Erythroblast (primary cell): ENCODE results near the gene STARD9.
A peak's percentile ranks its signal among the peaks of the same experiment; 100 is the strongest.
"Not testable (repeated sequence)": the region's sequence is repeated elsewhere in the genome, so short reads cannot be mapped to it uniquely, and the experiment has no call there.

Experiments
- DNase-seq, 2 experiments: peaks; one replicate each; lab custom pipeline; 2025; lab: John Stamatoyannopoulos, UW
- GATA1 ChIP-seq: IDR thresholded peaks from 2 replicates; pipeline ENCODE4 v1.6.1; 2011; ENCODE audit warnings: low read depth, mild to moderate bottlenecking, control low read depth, low read length, moderate library complexity
- POLR2A ChIP-seq: IDR thresholded peaks from 2 replicates; pipeline ENCODE4 v1.6.1; 2011; ENCODE audit warnings: mild to moderate bottlenecking, low read length

The STARD9 gene

GRCh38 chr15:42577514-42578031 lies 2.2 kb downstream of the STARD9 start:
- TF ChIP-seq GATA1 (no peak), POLR2A (no peak)
- no peak for DNase-seq

- no peak for DNase-seq
- TF ChIP-seq POLR2A (no peak), GATA1 (no peak)
These were observed 3.7 kb downstream of the STARD9 start for GRCh38 chr15:42578984-42579537.

- TF ChIP-seq GATA1, result no peak
- TF ChIP-seq POLR2A, result no peak
- peak; percentile 72 to 75 for DNase-seq
These were observed 5.9 kb downstream of the STARD9 start for GRCh38 chr15:42581272-42581730.

- no peak for DNase-seq
- TF ChIP-seq POLR2A, result no peak
- no peak for TF ChIP-seq GATA1
These were observed 7.4 kb downstream of the STARD9 start for GRCh38 chr15:42582569-42583375.

GRCh38 chr15:42584031-42584765 lies 8.8 kb downstream of the STARD9 start:
- DNase-seq, result peak in 1 of 2 experiments; percentile 55
- TF ChIP-seq POLR2A (no peak), GATA1 (no peak)

- TF ChIP-seq GATA1 (no peak), POLR2A (no peak)
- DNase-seq, result no peak
These were observed 15.3 kb downstream of the STARD9 start for GRCh38 chr15:42590619-42591237.

GRCh38 chr15:42591238-42591934 lies 16.0 kb downstream of the STARD9 start:
- DNase-seq, result peak; percentile 16 to 23
- no peak for TF ChIP-seq GATA1
- TF ChIP-seq POLR2A, result no peak

GRCh38 chr15:42592716-42593115 lies 17.3 kb downstream of the STARD9 start:
- DNase-seq, result no peak
- TF ChIP-seq GATA1, result no peak
- TF ChIP-seq POLR2A, result no peak

- TF ChIP-seq POLR2A (no peak), GATA1 (no peak)
- DNase-seq, result no peak
These were observed 17.7 kb downstream of the STARD9 start for GRCh38 chr15:42593143-42593542.

- no peak for DNase-seq
- TF ChIP-seq GATA1, result no peak
- TF ChIP-seq POLR2A, result no peak
These were observed 18.7 kb downstream of the STARD9 start for GRCh38 chr15:42594095-42594494.

GRCh38 chr15:42595626-42596240 lies 20.3 kb downstream of the STARD9 start:
- no peak for DNase-seq
- TF ChIP-seq GATA1 (no peak), POLR2A (no peak)

- DNase-seq, result not testable (repeated sequence)
These were observed 25.9 kb downstream of the STARD9 start for GRCh38 chr15:42601316-42601715.

GRCh38 chr15:42602501-42602900 lies 27.1 kb downstream of the STARD9 start:
- TF ChIP-seq GATA1, result no peak
- TF ChIP-seq POLR2A, result no peak
- no peak for DNase-seq
